GM21381 (cell line): ENCODE data around the gene HPF1.
"Not testable (repeated sequence)": the region's sequence is repeated elsewhere in the genome, so short reads cannot be mapped to it uniquely, and the experiment has no call there.

Experiments used
- ATAC-seq: cut with Tn5 transposase; IDR thresholded peaks from one replicate; pipeline ENCODE4 v1.9.1; 2021; ENCODE audit warnings: mild to moderate bottlenecking, moderate library complexity; ENCODE audit not compliant: unreplicated experiment

The HPF1 gene

GRCh38 chr4:169757575-169758184, at the start of gene HPF1:
Gene HPF1 (minus strand): TSS chr4:169757944. CDS start chr4:169757877, 67 bp downstream.
- ATAC-seq: peak; percentile 95

DNA sequence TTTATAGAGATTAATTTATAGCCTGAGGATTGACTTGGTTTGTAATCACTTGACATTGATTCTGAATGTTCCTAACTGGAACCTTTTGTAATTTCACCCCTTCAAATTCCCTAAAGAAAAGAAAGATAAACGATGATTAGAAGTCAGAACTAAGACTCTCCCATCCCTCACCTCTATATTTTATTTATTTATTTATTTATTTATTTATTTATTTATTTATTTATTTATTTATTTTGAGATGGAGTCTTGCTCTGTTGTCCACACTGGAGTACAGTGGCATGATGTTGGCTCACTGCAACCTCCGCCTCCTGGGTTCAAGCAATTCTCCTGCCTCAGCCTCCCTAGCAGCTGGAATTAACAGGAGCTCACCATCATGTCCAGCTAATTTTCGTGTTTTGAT, 49.0 kb upstream of the HPF1 start:
- ATAC-seq: not testable (repeated sequence)

GRCh38 chr4:169803413-169803812, 45.7 kb upstream of the HPF1 start:
- no peak for ATAC-seq

- ATAC-seq: no peak
Observed at GRCh38 chr4:169802873-169803272, 45.1 kb upstream of the HPF1 start.

GRCh38 chr4:169800541-169800940, 42.8 kb upstream of the HPF1 start:
- no peak for ATAC-seq

DNA sequence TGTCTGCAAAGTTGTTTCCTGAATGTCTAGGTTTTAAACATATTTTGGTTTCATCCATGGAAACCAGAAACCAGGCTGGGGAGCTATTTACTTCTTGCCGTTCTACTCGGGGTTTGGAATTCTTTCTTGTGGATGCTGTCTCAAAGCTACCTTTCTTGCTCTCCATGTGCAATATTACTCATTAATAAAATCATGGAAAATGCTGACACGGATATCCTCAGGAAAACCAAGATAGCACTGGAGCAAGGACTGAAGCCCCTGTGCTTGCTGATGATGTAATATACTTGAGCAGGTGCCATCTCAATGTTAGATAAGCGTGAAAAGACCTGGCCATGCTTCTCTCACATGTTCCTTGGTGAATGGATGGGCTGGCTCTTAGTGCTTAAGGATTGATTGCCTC, 41.5 kb upstream of the HPF1 start:
- no peak for ATAC-seq

DNA sequence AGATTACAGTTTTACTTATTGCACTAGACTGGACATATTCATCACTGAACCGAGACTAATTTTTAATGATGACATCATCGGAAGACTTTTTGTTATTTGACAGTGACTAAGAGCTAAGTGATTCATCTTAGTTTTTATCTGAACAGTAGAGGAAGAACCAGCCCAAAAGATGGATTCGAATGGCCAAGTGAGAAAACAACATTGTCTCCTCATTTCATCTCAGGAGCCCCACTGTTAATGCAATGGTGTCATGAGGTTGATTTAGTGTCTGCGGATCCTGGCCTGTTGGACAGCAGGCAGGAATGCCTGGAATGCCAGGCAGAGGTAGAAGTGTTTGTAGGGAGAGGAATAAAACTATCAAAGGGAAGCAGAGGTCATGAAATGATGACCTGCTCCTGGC, 37.8 kb upstream of the HPF1 start:
- ATAC-seq: no peak

GRCh38 chr4:169791527-169792156, 33.9 kb upstream of the HPF1 start:
- ATAC-seq: no peak

GRCh38 chr4:169791062-169791461, 33.3 kb upstream of the HPF1 start:
- ATAC-seq: no peak

DNA sequence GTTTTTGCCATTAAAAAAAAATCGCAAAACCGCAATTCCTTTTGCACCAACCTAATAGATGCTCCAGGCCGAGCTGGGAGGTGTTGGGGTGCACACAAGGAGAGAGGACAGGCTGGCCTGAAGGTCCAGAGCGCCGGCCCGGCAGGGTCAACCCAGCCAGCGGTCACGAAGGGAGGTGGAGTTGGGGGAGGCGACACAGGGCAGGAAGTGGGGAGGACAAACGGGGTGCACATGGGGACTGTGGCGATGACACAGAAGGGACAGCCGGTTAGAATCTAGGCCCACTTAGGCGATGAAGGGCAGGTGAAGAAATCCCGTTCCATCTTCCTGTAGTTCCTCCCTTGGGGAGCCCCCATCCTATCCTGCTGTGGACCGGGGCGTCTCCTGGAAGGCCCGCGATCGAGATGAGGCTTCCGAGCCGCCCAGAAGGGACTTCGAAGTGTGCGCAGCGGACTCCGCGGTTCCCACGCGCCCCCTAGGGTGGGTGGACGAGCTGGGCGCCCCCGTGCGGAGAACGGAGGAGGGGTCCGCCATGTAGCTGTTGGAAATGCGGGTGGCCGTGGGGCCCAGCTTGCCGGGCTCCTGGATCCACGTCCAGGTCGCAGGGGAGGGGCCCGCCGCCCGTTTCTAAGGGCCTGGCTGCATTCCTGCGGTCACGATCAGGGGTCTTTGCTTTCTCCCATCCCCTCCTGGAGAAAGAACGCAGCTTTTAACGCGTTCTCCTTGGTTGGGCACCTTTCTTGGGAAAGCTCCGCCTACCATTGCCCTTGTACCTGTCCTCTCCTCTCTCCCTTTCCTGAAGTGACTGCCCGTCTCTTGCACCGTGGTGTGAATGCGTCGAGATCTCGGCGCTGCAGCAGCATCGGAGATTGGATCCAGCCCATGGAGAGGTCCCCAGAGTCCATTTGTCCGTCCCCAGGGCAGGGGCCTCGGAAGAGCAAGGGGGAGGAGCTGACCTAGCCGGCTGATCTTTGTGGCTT, 17.0 kb upstream of the HPF1 start:
- no peak for ATAC-seq

GRCh38 chr4:169773889-169774288, 16.1 kb upstream of the HPF1 start:
- no peak for ATAC-seq

DNA sequence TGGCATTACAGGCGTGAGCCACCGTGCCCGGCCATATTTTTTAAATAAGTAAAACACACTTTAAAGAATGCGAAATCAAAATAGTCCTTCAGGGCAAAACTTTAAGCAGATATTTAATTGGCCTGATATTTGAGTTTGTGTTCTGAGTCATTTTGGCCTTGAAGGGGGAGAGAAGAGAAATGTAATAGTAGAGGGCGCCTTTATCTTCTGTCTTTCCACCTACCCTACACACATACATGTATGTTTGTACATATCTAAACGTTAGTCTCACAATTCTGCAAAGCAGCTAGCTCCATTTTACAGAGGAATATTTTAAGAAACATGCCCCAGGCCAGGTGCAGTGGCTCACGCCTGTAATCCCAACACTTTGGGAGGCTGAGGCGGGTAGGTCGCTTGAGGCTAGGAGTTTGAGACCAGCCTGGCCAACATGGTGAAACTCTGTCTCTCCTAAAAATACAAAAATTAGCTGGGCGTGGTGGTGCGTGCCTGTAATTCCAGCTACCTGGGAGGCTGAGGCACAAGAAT, 13.9 kb upstream of the HPF1 start:
- ATAC-seq: not testable (repeated sequence)

DNA sequence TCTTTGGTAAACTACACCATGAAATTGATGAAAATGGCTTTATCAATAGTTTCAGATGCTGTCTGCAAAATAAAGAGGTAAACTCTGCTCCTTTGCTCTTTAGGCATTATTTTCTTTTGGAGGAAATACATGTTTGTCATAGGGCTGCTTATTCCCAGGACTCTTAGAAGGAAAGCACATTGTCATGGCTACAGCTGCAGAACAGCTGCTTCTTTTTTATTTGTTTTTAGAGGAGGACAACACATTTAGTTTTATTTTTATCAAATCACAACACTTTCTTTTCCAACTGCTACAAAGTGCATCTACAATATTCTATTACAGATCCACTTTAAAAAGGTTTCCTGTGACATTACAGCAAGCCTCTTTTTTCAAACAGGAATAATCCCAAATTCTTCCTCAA, 12.7 kb upstream of the HPF1 start:
- ATAC-seq: no peak

- ATAC-seq: no peak
Observed at GRCh38 chr4:169768385-169768784, 10.6 kb upstream of the HPF1 start.

DNA sequence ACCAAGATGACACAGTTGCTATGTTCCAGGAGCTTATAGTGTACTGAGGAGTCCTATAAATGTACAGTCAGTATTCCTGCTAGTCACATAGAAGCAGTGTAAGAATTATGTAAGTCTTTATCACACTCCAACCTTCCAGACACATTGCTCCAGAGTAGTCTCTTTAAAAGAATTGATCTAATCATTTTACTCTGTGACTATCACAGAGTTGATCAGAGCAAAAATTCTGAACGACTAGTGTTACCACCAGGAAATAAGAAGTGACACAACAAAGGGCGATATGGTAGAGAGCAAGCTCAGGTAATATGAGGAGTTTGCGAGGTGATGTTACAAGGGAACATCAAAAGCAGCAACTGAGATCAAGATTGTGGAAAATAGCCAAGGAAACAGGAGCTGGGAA, 9.0 kb upstream of the HPF1 start:
- no peak for ATAC-seq

DNA sequence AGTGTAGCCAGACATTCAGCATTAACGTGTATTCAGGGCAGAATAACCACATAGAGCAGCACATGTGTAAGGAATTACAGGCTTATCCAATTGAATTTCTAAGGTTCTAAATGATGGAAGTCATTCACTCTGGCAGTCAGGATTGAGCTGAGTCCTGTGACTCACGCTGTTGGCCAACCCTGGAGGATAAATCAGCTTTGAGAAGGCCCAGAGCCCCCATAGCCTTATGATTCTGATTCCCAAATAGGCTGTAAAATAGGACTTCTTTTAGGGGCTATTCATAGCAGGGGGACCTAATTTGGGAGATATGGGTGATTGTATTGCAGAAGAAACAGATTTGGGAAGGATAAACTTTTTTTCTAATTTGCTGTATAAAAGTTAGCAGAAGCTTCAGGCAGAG, 8.1 kb upstream of the HPF1 start:
- no peak for ATAC-seq

DNA sequence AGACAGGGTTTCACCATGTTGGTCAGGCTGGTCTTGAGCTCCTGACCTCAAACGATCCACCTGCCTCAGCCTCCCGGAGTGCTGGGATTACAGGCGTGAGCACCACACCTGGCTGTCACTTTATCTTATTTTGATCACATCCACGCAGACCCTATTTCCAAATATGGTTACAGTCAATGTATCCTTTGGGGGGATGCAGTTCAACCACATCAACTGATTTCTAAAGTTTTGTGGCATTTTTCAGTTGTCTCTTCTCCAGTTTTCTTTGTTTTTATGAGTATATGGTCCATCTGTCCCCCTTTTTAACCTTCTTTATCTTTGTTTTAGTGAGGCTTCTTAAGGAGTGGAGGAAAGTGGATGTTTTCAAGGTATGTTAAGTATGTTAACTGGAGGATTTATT, 4.1 kb upstream of the HPF1 start:
- no peak for ATAC-seq

DNA sequence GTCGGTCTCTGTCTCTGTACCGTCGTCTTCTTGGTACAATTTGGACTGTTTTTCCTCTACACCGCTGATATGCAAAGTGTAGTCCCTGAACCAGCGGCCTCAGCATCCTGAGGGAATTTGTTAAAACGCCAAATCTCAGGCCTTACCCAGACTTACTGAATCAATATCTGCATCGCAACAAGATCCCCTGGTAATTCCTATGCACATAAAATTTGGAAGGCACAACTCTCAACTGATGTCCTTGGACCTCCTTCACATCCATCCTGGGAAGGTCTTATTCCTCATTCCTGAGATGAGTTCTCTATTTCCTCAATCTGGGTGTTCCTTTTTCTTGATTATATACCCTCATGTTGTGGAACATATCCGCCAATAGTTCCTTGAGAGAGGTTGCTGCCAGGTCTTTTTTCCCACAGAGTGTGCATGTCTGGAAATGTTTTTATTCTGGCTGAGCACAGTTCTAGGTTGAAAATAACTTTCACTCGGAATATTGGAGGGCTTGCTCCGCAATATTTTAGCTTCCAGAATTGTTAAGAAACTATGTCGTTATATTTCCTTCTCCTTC, 738 bp upstream of the HPF1 start:
- no peak for ATAC-seq

DNA sequence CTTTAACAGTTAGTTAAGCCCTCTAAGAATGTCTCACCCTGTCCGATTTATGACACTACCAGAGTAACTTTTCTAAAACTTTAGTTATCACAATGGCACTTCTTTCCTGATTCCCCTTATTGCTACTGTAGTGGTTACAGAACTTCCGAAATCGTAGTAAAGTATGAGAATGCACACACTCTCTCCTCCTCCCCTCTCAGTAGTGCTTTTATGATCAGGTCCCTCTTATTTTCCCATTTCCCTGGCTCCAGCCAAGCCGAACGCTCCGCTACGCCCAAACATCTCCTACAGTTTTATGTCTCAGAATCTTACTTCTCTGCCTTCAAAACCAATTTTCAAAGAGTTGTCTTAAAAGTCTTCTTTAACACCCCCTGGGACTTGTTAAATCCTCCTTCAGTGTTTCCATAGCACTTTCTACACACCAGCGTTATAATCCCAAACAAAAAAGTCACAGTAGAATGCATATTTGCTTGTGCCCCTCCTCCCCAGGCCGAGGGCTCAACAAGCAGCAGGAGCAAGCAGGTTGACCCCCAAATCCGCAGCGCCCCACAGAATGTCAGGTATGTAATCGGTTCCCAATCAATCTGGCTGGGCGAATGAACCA, 671 bp downstream of the HPF1 start:
- ATAC-seq: peak; percentile 30

DNA sequence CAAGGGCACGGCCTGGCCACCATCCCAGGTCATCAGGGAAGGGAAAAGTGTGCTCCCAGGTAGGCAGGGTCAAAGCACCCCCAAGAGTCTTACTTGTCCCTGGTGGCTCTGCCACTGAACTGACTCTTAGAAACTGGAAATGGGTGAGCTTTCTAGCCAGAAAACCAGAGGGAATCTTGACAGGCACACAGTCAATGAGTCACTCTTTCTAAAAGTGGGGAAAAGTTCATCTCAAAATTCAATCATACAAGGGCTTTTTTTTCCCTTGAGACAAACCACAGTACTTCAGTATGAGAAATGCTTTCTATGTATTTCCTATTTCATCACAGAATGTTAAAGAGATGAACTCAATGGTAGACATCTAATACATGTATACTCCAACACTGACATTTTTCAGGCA, 12.5 kb downstream of the HPF1 start:
- ATAC-seq: no peak

DNA sequence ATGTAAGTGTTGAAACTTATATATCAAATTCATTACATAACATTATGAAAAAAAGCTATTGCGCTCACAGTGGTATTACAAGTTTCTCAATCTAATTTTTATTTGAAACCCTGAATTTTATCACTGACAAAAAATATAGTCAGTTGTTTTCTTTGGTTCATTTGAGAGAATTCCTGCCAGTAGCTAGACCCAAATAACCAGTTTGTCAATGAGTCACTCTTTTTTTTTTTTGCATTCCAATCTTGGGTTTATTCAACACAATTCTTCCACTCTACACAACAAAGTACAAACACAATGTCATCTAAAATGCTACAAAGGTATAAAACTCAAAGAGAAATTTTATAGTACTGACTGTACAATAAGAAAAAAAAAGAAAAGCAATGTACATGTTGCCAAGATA, 13.1 kb downstream of the HPF1 start:
- ATAC-seq: no peak
